ENCODE data around the gene EFNA5.

The EFNA5 gene

DNA sequence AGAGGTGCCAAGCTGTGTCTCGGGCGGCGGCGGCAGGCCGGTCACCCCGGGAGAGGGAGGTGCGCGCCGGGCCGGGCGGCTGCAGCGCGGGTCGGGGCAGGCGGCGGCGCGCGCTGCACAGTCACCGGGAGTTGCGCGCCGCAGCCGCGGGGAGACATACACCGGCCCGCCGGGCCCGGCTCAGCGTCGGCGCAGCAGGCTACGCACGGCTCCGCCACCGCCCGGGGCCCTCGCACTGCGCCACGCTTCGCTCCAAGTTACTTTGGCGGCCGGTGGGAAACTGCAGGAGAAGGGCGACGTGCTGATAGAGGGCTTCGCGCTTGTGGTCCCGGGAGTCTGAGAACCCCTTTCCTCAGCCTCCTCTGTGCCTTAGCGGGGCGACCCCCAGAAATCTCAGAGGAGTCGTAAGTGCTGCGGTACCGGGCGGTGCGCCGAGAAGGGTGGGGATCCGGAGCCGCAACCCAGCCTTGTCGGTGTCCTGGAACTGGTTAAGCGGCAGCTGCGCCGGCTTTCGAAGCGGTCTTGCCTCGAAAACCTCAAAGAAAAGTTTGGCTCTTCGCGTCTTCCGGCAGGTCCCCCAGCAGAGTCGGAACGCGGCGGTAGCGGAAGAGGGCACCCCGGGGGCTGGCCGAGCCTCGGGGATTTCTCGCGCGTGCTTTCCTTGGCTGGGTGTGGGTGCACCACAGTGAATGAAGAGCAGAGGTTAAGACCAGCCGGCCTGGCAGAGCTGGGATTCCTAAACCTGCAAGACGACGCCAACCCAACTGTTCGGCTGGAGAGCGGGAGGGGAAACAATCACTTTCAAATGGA is at the start of gene EFNA5:
Gene EFNA5 (minus strand): TSS at position 6 of the 810 bp plus-strand sequence.
- no peak for DNase-seq

DNA sequence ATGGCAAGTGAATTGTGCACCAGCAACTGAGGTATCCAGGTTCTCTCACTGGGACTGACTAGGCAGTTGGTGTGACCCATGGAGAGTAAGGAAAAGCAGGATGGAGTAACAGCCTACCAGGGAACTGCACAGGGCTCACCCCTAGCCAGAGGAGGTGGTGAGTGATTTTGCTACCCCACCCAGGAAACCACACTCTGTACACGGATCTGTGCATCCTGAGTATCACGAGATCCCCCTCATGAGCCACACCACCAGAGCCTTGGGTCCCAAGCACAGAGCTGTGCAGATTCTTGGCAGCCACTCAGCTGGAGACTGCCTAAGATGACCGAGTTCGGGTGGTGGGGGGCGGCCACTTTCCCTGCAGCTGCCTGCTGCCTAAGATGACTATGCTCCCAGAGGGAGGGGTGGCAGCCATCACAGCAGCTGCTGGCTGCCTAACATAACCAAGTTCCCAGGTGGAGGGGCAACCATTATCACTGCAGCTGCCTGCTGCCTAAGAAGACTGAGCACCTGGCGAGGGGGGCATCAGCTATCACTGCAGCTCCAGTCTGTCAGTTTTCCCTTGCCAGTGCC is 48.4 kb upstream of the EFNA5 start:
- no peak for DNase-seq

DNA sequence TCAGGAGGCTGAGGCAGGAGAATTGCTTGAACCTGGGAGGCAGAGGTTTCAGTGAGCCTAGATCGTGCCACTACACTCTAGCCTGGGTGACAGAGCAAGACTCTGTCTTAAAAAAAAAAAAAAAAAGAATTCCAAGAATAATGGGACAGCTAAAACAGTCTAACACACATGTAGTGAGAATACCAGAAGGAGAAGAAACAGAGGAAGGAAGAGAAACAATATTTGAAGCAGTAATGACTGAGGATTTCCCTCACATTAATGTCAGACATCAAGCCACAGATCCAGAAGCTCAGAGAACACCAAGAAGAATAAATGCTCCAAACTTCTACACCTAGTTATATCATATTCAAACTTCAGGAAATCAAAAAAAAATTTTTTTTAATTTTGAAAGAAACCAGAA is 47.1 kb upstream of the EFNA5 start:
- no peak for DNase-seq

DNA sequence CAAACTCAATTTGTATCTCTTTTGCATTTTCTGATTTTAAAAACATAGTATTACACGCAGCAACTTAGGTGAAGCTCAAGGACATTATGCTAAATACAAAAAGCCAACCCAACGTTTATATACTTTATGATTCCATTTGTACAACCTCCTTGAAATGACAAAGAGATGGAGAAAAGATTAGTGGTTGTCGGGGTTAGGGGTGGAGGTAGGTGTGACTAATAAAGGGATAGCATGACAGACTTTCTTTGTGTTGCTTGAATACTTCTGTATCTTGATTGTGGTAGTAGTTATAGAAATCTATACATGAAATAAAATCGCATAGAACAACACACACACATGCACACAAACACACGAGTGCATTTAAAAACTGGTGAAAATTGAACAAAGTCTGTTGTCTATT is 42.5 kb upstream of the EFNA5 start:
- no peak for DNase-seq

DNA sequence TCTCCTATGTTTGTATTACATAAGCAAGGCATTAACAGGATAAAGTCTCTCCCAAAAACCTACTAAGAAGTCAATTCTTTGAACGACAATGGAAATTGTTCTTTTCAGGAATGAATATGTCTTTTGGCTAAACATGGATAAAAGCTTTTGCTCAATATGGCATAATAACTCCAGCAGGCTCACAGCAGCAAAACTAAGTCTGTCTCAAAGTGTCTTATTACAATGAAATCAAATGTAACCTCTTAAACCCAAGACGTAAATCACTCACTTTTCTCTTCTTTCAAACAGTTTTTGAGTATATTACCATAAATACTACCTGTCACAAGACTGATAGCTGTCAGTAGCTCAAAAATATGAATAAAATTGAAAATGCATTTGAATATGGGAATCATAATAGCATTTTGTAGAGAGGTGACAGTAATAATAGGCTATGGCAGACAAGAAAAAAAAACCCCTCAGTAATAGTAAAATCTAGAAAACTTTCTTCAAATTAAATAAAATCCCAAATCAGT is 41.7 kb upstream of the EFNA5 start:
- no peak for DNase-seq

DNA sequence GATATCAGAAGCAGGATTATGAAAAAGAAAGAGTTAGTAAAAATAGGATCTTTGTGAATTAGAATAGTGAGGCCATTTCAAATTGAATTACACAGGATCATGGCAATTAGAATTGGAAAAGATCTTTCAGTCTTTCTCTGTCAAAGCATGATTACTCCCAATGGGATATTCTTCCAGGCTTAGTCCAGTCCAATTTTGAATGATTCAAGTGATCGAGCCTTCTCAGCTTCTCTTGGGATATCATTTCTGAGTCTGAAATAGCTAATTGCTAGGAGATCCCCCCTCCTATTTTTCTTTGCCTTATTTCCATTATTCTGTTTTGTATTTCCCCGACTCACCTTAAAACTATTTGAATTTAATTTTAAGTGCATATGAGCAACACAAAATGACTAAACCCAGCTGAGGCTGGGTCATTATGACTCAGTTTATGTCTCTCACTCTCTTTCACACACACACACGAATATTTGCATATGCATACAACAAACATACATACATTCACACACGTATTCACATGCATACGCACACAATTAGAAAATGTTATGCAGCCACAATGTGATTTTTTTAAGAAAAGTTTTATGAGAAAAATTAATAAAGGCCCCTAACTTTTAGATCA is 34.8 kb upstream of the EFNA5 start:
- no peak for DNase-seq

DNA sequence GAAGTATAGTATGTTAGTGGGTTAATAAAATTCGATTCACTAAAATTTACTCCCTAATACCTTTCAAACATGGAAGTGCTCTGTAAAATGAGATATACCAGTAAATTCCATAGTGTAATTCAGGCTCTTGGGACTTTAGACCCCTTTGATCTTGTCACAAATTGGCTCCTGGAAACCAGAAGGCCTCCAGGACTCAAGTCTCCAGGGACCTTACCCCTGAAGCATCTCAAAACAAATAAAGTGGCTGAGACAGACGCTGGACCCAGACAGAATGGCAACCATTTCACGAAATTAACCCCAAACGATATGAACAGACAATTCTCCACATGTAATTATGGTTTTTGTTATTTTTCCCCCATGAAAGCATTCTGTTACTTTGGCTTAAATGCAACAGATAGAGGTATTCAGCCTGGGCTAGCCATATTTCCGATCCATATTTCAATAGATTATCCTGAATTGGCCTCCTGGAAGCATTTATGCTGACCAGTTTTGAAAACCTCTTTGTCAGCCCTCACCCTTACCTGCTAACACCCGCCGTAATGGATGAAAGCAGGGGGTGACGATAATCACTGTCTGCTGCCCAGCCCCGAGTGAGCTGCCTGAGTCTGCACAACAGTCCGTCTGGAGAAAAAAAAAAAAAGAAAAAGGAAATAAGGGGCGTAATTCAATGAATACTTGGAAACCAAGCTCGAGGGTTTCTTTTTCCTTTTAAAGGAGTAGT is 34.1 kb upstream of the EFNA5 start:
- no peak for DNase-seq

DNA sequence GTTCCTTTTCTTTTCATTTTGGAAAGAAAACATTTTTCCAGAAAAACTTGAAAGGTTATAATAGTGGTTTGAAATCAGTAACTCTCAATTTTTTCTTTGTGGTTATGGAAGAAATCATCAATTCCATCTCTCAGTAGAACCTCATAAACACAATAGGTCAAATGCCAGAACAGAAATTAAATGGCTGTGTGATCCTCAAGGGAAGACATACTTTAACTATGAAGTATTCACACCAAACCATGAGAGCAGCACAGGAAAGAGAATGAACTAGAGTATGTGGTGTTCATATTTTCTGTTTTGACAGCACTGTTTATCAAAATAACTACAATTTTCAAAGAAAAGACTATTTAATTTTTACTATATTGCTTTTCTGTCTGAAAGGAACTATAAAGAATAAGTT is 29.7 kb upstream of the EFNA5 start:
- DNase-seq = no peak

DNA sequence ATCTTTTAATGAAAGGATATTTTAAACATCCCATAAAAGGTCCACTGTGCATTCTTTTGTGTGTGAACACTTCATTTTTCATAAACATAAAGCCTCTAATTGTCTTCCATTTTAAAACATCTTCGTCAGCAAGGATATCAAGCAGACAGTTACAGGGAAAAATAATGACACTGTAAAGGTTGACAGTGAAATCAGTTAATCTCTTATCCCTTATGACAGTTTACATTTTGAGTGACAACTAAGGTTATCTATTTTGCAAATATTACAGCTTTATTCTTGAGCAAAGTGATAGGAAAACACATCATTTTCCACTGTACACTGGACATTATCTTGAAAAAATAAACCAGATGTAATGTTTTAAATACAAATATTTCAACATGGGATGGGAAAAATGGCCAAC is 28.7 kb upstream of the EFNA5 start:
- no peak for DNase-seq

DNA sequence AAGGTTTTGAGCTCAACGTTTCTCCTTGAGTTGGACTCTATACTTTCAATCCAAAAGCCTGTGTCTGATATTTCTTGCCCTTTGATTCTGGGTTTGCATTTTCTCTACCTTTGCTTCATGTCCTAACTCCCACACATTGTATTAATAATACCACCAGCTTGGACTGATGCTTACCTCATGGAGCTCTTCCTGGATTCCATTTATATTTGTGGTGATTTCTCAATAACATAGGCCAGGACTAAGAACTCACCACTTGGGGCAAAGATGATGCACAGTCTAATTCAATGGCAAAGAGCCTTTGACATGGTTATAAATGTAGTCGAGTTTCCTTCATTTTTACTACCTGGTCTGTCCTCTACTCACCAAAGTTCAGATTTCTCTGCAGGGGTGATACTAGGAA is 27.5 kb upstream of the EFNA5 start:
- DNase-seq = no peak

DNA sequence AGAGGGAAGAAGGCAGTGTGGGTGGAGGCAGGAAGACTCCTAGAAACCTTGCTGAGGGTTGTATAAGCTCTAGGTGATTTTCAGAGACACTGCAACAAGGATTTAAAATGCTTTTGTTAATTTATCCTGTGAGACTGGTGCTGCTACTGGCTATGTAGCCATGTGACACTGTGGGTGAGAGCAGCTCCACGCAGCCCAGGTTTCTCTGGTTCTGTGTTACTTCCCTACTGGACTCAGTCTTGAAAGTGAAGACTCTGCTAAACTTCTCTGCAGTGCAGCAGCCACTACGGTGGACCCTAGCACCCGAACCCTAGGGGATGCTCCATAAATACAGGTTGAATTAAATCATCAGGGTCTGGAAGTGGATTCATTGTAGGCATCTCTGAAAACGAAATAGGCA is 25.8 kb upstream of the EFNA5 start:
- no peak for DNase-seq

DNA sequence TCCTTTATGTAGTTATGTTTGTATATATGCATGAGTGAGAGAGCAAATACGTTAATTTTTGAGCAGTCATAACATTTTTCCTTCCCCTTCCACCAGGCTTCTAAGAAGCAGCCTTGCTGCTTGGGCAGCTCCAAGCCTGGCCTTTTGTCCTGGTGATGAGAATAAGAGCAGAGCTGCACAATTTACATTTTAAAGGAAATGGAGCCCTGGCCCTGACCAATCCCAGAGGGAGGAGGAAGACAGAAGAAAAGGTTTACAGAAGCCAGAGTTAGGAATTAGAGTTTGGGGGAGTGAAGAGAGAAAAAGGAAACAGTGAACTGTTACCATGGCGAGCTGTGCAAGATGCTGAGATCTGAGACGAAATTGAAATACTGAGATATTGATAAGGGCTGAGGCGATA is 25.3 kb upstream of the EFNA5 start:
- DNase-seq = no peak

DNA sequence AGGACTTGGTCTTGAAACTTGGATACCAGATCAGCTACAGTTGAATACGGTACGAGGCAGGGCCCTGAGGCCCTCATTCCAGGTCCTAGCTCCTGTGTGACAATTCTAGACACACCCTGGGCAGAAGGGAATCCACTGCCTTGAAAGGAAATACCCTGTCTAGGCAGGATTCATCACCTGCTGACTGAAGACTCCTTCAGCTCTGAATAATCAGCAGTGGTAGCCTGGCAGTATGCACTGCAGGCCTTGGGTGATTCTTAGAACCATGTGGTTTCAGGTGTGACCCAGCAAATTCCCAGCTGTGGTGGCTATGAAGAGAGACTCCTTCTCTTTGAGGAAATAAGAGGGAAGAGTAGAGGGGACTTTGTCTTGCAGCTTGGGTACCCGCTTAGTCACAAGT is 17.2 kb upstream of the EFNA5 start:
- DNase-seq = no peak

DNA sequence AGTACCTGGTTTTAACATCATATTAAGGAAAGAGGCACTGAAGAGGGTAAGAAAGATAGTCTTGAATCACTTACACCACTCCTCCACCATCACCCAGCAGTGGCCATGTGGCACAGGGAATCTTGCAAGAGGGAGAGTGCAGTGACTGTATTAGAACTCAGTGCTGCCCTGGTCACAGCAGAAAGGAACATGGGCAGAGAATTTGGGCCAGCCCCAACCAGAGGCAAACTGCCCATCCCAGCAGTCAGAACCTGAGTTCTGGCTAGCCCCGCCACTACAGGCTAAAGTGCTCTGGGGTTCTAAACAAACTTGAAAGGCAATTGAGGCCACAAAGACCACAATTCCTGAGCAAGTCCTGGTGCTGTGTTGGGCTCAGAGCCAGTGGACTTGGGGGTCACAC is 16.7 kb upstream of the EFNA5 start:
- no peak for DNase-seq

DNA sequence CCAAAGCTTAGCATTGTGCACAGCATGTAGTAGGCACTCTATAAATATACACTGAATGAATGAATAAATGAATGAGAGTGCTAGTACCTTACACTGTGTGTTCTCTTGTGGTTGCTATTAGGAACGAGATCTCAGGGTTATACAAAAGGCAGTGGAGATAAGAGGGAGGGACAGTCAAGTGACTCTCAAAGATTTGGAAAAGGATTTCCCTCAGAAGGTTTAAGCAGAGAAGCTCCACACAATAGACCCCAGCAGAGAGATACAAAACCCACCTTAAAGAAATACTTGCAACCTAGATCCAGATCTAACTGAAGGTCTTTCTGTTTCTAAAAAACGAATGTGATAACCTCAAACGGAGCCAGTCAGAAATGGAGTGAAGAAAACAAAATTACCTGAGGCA is 11.8 kb upstream of the EFNA5 start:
- DNase-seq = no peak

DNA sequence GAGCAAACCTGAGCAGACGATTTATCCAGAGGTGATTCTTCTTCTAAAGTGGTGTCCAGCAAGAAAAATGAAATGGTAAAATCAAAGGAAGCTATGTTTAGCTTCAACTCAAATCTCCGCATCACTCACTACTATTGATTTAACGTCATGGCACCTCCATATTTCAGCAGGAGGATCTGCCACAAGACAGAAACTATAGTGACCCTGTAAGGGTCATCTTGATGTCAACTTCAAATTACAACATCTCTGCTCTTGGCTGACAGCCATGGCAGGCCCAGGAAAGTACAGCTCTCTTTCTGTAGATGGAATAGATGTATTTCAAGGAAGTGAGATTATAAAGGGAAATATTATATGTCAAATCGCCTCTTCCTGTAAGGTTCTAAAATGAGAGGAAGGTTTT is 10.1 kb upstream of the EFNA5 start:
- no peak for DNase-seq

DNA sequence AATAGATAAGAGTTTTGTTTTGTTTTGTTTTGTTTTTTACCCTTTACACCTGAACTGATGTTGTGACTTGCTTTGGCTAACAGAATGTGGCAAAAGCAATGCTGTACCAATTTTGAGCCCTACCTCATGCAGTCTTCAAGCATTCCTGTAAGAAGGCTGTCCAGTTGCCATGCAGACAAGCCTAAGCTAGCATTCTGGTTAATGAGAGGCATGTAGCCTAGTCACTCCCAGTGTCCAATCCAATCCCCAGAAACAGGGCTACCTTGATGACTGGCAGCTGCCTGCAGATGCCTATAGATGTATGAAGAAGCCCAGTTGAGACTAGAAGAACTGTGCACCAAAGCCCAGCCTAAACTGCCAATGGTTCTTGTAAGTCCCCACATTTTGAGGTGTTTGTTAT is 9.4 kb upstream of the EFNA5 start:
- DNase-seq = no peak

DNA sequence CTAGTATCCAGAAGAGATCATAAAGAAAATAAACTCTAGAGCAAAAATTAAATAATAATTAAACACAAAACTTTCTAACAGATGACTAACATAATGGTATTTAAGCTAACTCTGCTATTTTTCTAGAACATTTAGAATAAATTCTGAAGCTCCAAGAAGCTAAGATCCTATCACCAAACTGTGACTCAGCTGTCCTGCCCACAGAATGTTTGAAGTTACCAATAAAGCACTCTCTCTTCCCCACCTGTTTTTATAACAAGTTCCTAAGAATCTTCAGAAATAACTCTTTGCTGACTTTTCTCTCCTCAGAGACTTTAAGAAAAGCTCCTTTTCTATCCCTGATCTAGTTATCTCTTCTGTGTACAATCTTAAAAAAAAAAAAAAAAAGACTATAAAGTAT is 6.0 kb upstream of the EFNA5 start:
- DNase-seq = no peak

DNA sequence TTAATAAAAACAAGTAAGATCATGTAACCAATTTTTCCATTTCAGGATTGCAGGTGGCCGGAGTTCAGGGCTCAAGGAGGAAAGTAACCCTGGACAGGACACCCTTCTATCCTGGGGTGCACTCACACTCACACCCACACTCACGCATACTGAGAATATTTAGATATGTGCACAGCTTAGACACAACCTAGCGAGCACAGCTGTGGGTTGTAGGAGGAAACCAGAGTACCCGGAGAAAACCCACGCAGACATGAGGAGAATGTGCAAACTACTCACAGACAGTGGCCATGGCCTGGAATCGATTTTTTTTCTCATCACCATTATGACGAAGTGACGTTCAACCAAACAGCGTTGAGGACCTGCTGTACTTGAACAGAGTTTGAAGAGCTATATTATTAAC is 4.5 kb upstream of the EFNA5 start:
- DNase-seq = no peak

DNA sequence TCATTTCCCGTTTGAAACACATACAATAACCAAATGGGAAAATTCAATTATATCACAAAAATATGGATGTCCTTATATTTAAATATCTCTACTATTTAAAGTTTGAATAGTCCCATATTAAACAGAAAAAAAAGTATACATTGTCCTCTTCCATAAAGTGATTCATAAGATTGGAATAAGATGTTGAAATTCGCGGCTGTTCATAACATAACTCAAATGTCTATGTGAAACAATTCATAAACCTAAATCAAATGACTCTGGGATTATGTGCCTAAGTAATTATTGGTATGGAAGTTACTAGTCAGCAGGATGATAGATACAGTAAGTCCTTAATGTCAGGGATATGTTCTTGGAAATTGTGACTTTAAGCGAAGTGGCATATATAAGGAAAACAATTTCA is 3.9 kb upstream of the EFNA5 start:
- DNase-seq = no peak

DNA sequence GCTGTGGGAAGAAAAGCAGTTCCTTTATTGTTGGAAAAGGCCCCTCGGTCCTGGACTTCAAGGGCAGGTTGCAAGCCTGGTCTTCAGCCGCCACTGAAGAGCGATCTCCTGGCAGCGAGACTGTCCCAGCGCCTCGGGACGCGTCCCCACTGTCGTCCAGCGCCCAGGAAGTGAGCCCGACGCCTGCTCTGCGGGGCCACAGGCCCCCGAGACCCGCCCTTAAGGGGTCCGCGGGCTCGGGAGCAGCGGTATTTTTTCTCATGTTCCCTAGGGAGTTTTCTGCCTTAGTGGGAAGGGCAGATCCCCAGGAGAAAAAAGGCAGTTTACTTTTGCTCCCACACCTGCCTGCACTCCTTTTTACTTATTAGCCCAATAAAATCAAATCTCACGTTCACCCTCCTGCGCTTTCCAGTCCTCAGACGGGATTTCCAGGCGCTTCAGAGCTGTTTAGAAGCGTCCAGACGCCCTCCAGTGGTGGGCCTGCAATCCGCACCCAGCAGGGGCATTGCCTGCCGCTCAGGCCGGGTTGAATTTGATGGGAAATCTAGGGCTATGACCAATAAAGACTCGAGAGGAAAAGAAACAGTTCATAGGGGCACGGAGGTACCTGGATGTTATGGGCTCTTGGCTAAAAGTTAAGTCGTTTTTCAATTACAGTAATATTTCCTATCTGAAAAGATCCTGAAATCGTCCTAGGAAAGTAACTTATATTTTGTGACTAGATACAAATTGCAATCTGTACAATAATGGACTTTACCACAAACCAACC is 2.8 kb upstream of the EFNA5 start:
- DNase-seq = peak; percentile 59

DNA sequence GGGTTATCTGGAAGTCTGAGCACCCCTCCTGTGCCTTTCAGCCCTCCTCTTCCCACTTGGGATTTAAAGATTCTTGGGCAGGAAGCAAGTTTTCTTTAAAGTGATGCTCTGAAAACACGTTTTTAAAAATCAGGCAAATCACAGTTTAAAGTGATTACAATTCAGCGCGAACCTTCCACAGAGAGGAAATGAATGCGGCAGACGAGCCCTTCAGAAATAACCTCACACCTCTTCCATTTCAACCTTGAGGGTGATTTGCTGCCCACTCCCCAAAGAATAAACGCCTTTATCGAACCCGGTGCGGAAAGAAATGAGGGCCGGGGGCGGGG is 2.3 kb upstream of the EFNA5 start:
- no peak for DNase-seq

All from CD4-positive, alpha-beta T cell treated with Interleukin-15 for 1 hour (primary cell).